A673 (cell line): ENCODE results near the gene ARHGAP12. TPM values are rescaled to one million over a fixed set of nuclear protein-coding genes. Genes with fewer than 3 reads are reported as not detected.

Experiments
- BruUV-seq: library from RNA; stranded (reverse); fragments of 400-500 nt; replicated peaks from 2 replicates; lab custom pipeline; 2021; lab: Mats Ljungman, UMichigan
- CTCF ChIA-PET: fragments of 300-600 bp; sonication (Branson Sonifier 250); formaldehyde crosslinking; loops from one replicate; lab custom pipeline; 2022; ENCODE audit warnings: antibody characterized with exemption; lab: Charles Lee
- POLR2A ChIA-PET: fragments of 300-600 bp; sonication (Branson Sonifier 250); formaldehyde crosslinking; loops from one replicate; lab custom pipeline; 2022; ENCODE audit warnings: antibody characterized with exemption; ENCODE audit not compliant: low non-redundant PET; lab: Charles Lee
- DNase-seq: peaks from one replicate; pipeline ENCODE4 v3.0.0-alpha.2; 2015; ENCODE audit warnings: low spot score
- H3K27ac ChIP-seq: fragments of 200-600 bp; sonication (generic); 2 replicates; pipeline ENCODE4 v1.5.1; 2016; ENCODE audit warnings: mixed run types, low read depth, mild to moderate bottlenecking, mixed read lengths, antibody characterized with exemption, low read length; ENCODE audit not compliant: poor library complexity, severe bottlenecking
- H3K27me3 ChIP-seq: fragments of 200-600 bp; sonication (generic); replicated peaks from 2 replicates; pipeline ENCODE4 v1.6.1; 2017; ENCODE audit warnings: mixed run types, low read depth, mild to moderate bottlenecking, mixed read lengths, antibody characterized with exemption, low read length; ENCODE audit not compliant: insufficient read depth, poor library complexity
- H3K36me3 ChIP-seq: fragments of 200-600 bp; sonication (generic); 2 replicates; pipeline ENCODE4 v1.6.1; 2016; ENCODE audit warnings: mixed run types, mild to moderate bottlenecking, mixed read lengths, antibody characterized with exemption, low read length; ENCODE audit not compliant: insufficient read depth, poor library complexity, severe bottlenecking
- H3K4me1 ChIP-seq: fragments of 200-600 bp; sonication (generic); 2 replicates; pipeline ENCODE4 v1.6.1; 2017; ENCODE audit warnings: mixed run types, mild to moderate bottlenecking, mixed read lengths, antibody characterized with exemption, low read length; ENCODE audit not compliant: insufficient read depth, poor library complexity, severe bottlenecking
- H3K4me3 ChIP-seq: fragments of 200-600 bp; sonication (generic); 2 replicates; pipeline ENCODE4 v1.5.1; 2016; ENCODE audit warnings: low read depth, mixed run types, mild to moderate bottlenecking, mixed read lengths, low read length; ENCODE audit not compliant: poor library complexity, severe bottlenecking
- H3K9me3 ChIP-seq: fragments of 200-600 bp; sonication (generic); 2 replicates; pipeline ENCODE4 v1.6.1; 2016; ENCODE audit warnings: mixed run types, low read depth, mild to moderate bottlenecking, mixed read lengths, antibody characterized with exemption, low read length; ENCODE audit not compliant: poor library complexity, severe bottlenecking
- EZH2 ChIP-seq: fragments of 200-600 bp; sonication (generic); IDR thresholded peaks from 2 replicates; pipeline ENCODE4 v1.6.1; 2017; ENCODE audit warnings: borderline replicate concordance, low read depth, mild to moderate bottlenecking, mixed read lengths, antibody characterized with exemption, low read length; ENCODE audit not compliant: poor library complexity, severe bottlenecking
- intact Hi-C: fragments of 100-400 bp; cut with micrococcal nuclease; formaldehyde crosslinking; loops from one replicate; pipeline ENCODE4 v1.10.0; 2022; ENCODE audit not compliant: unreplicated experiment
- total RNA-seq: library from RNA; stranded (reverse); gene quantifications from 2 replicates; pipeline ENCODE4 v1.2.3, GENCODE V29; 2021
- TF ChIP-seq, protein P1 (sequence below): fragments of 300-800, 200-600 bp; sonication (generic); conservative IDR thresholded peaks from 2 replicates; pipeline ENCODE4 v1.5.1; 2017; ENCODE audit warnings: low read depth, mild to moderate bottlenecking, antibody characterized with exemption, low read length, moderate library complexity, mixed read lengths

The ARHGAP12 gene
- total RNA-seq, 1 experiment from 2014 or later: 30.0 TPM

DNA sequence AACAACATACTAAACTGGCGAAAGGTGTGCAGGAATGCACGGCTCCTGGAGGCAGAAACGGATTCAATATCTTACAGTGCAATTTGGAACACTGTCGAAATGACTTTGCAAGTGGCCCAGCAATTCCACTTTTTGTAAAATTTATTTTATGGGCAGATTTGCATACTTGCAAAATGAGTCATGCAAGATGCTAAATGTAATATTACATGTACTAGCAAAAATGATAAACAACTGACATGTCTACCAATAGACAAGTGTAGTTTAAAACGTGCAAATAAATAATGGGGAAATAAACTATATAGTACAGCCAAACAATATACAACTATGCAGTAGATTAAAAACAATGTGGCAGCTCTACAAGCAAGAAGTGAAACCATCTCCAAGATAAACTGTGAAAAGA is 97.7 kb downstream of the ARHGAP12 start:
- peak; percentile 36 for DNase-seq
- no peak overlapping the region for H3K27ac ChIP-seq
- H3K4me1 ChIP-seq: peaks cover 41% of the 10 kb centered on the region
- H3K36me3 ChIP-seq: no peaks in the 10 kb centered on the region
- no TSS peak for BruUV-seq
- ChIA-PET POLR2A (no interaction called here), CTCF (no interaction called here)
- H3K9me3 ChIP-seq: no peaks in the 10 kb centered on the region
- intact Hi-C loops: loop anchor here (10.0 kb wide), 3 partner anchors 114 to 374 kb away; no protein-coding TSS in a partner anchor
- TF ChIP-seq, protein P1, sequence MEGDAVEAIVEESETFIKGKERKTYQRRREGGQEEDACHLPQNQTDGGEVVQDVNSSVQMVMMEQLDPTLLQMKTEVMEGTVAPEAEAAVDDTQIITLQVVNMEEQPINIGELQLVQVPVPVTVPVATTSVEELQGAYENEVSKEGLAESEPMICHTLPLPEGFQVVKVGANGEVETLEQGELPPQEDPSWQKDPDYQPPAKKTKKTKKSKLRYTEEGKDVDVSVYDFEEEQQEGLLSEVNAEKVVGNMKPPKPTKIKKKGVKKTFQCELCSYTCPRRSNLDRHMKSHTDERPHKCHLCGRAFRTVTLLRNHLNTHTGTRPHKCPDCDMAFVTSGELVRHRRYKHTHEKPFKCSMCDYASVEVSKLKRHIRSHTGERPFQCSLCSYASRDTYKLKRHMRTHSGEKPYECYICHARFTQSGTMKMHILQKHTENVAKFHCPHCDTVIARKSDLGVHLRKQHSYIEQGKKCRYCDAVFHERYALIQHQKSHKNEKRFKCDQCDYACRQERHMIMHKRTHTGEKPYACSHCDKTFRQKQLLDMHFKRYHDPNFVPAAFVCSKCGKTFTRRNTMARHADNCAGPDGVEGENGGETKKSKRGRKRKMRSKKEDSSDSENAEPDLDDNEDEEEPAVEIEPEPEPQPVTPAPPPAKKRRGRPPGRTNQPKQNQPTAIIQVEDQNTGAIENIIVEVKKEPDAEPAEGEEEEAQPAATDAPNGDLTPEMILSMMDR: no peak
- no peak for TF ChIP-seq EZH2
- H3K4me3 ChIP-seq: no peak overlapping the region
- H3K27me3 ChIP-seq: no peaks in the 10 kb centered on the region

DNA sequence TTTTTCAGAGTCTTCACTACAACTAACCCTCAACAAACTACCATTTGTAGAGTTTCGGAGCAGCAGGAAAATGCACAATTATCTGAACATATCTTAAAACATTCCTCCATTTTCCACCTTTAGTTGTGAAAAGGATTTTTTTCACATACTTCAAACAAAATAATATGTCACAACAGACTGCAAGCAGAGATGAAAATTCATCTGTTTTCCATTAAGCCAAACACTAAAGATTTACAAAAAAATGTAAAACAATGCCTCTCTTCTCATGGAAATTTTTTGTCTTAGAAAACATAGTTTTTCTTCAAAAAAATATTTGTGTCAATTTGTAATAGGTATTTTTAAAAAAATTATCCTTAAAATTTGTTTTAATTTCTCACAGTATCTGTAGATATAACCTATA is 98.9 kb downstream of the ARHGAP12 start:
- Histone ChIP-seq H3K9me3 (no peaks in the 10 kb centered on the region), H3K36me3 (no peaks in the 10 kb centered on the region), H3K27ac (no peak overlapping the region), H3K27me3 (no peaks in the 10 kb centered on the region), H3K4me3 (no peak overlapping the region), H3K4me1 (peaks cover 41% of the 10 kb centered on the region)
- CTCF ChIA-PET: no interaction called here
- no peak for DNase-seq
- intact Hi-C loops: loop anchor here (10.0 kb wide), 3 partner anchors 115 to 375 kb away; no protein-coding TSS in a partner anchor
- TF ChIP-seq EZH2: no peak
- TF ChIP-seq, protein P1: no peak
- POLR2A ChIA-PET: no interaction called here
- BruUV-seq: no TSS peak

DNA sequence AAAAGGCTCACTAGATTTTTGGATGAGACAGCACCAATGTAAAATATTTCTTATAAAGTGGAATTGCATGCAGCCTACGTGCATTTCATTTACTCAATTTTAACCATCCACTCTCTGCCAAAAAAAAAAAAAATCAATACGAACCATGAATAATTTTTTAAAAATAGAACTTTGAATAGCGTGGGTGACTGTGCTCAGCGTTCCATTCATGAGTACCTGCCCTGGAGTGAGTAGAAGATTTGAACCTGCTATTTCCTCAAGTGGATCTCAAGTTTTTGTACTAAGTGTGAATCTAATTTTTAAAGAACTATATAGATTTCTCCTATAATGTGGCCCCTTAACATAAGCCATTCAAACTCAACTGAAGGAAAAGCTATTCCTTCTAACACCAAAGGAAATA is 105.3 kb downstream of the ARHGAP12 start:
- Histone ChIP-seq H3K27ac (no peak overlapping the region), H3K4me1 (peaks cover 4% of the 10 kb centered on the region), H3K36me3 (no peaks in the 10 kb centered on the region), H3K27me3 (no peaks in the 10 kb centered on the region), H3K4me3 (no peak overlapping the region), H3K9me3 (no peaks in the 10 kb centered on the region)
- ChIA-PET POLR2A (no interaction called here), CTCF (no interaction called here)
- TF ChIP-seq EZH2: no peak
- TF ChIP-seq, protein P1: no peak
- no TSS peak for BruUV-seq
- intact Hi-C loops: no loop called here
- DNase-seq: no peak
